GM12892 (cell line): Measurements from ENCODE around the gene MLLT6.

Experiments
- POLR2A ChIP-seq: IDR thresholded peaks from 2 replicates; pipeline ENCODE4 v1.6.1; 2011; ENCODE audit warnings: low read depth, low read length, control low read depth
- POLR2AphosphoS5 ChIP-seq: IDR thresholded peaks from 2 replicates; pipeline ENCODE4 v1.6.1; 2011; ENCODE audit warnings: low read depth, low read length, control low read depth
- TAF1 ChIP-seq: IDR thresholded peaks from 2 replicates; pipeline ENCODE4 v1.6.1; 2011; ENCODE audit warnings: low read depth, mild to moderate bottlenecking, control low read depth, low read length, borderline replicate concordance

DNA sequence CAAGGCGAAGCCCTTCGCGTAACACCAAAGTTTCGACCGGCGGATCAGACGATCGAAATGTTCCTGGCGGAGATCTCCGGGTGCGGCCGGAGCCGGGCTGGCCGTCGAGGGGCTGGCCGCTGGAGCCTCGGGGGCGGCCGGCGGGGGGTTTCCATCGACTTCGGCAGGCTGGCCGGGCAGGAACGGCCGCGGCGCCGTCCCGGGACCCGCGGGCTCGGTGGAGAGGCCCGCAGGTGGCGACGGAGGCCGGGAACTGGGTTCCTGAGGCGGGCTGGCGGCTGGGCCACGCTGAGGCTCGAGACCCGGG is 31.4 kb upstream of the MLLT6 start:
- TF ChIP-seq TAF1 (no peak), POLR2AphosphoS5 (no peak), POLR2A (no peak)
